ENCODE measurements around the gene SMAD2.
A peak's percentile ranks its signal among the peaks of the same experiment; 100 is the strongest.

Gene SMAD2

GRCh38 chr18:47931718-47932103 lies 1.3 kb upstream of the SMAD2 start:
- DNase-seq: peak; percentile 64 to 70

GRCh38 chr18:47930931-47931717 lies 665 bp upstream of the SMAD2 start:
- peak; percentile 96 to 98 for DNase-seq

GRCh38 chr18:47929681-47930198 lies 719 bp downstream of the SMAD2 start:
- DNase-seq: peak; percentile 64 to 70

DNA sequence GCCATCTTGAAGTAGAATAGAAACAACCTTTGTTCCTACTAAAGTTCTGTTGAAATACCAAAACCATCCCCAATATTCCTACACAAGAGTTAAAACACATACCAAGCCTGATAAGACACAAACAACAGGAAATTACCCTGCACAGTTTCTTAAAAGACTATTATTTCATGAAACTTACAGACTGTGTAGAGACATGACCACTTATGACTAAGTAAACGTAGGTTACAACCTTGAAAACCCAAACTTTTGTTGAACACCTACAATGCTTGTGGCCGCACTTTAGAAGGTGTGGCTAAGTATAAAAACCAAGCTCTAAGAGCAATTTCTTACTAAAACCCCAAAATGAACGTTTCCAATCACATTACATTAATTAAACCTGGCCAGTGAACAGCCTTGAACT lies 2.0 kb downstream of the SMAD2 start:
- DNase-seq: no peak

DNA sequence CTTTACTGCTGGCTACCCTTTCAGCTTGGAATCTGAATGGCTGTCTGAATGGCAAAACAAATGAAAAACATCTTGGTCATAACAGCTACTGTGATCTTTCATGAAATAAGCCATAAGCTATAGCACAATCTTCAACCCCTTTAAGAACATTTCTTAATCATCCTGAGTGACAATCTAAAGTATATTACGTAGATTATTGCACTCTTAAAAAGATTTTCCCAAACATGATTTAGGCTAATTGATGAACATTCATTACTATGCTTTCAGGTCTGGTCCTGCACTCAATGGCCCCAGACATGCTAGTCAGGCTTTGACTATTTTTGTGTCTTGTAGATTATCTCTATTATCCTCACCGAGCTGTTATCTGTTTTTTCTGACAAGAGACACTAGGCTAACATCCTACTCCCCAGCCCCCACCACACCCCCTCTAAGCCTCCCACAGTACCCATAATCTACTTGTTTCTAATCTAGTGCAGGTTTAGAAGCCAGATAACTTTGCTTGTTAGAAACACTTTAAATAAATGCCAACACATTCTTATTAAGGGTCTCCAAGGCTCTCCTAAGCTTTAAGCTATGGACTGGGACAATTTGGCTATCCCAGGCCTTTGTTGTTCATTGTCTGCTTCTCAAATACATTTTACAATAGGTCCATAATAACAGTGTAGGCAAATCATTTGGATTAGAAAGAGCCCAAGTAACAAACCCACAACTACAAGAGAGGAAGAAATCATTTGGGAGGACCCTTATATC lies 4.2 kb downstream of the SMAD2 start:
- no peak for DNase-seq

- no peak for DNase-seq
Observed at GRCh38 chr18:47919916-47920315, 10.5 kb downstream of the SMAD2 start.

DNA sequence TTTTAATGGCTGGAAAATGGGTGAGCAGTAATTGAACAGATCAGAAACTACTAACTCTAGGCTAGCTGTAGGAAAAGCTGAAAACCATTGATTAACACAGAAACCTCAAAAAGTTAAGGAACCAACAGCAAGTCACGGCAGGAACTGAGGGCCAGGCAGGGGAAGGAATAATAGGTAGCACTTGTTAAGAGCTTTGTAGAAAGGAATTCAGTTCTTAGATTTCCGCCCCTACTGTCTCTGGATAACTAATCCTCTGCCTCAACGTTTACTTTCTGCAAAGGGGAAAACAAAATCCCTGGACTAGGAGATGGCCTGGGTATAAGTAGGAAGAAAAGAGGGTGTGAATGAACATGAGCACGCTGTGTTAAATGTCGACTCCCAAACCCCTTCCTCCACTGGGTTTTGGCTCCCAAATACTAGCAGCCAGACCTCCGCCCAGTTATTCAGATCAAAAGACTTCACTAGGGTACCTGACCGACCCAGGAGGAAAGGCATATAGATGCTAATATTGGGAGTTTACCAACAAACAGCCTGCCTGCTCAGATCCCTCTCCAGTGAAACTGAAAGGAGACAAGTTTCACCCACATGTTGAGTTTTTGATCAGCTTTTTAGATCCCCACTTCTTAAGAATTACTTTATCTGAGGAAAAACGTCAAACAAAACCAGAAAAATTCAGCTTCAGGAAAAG lies 12.4 kb downstream of the SMAD2 start:
- no peak for DNase-seq

- DNase-seq: no peak
Observed at GRCh38 chr18:47915930-47916329, 14.5 kb downstream of the SMAD2 start.

DNA sequence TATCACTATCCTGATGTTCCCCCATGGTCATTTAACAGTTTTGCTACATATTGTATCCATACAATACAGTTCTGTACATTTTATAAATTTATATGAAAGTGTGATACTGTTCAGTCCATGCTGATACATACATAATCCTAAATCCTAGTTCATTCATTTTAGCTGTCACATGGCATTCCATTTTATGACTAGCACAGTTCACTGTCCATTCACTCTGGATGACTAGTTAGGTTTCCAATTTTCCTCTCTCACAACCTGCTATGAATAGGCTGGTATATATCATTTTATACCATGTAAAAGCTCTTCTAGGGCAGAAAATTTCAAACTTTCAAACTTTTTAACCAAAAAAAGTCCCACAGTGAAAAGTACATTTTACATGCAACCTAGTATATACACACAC lies 15.2 kb downstream of the SMAD2 start:
- no peak for DNase-seq

DNA sequence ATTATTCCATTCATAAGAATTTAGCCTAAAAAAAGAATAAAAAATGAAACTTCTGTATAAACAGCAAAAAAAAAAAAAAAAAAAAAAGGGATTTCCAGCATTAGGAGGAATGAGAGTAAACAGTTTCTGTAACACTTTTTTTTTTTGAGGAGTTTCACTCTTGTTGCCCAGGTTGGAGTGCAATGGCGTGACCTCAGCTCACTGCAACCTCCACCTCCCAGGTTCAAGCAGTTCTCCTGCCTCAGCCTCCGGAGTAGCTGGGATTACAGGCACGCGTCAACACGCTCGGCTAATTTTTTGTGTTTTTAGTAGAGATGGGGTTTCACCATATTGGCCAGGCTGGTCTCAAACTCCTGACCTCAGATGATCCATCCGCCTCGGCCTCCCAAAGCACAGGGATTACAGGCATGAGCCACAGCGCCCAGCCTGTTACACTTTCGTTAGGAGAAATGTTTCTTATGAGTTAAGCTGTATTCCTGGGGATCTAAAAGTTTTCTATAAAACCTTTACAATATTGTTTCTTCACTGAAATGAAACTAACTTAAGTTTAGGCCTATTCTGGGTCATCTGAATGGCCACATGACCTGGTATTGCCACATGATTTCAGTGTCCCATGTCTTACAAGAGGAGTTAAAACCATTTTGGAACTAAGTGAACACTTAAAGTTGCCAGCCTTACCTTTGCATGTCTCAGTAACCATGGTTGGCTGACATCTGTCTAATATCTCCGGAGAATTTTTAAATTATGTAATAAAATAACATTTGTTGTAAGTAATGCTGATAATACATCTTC lies 17.5 kb downstream of the SMAD2 start:
- peak; percentile 49 to 62 for DNase-seq

GRCh38 chr18:47912343-47912742 lies 18.1 kb downstream of the SMAD2 start:
- DNase-seq: no peak

DNA sequence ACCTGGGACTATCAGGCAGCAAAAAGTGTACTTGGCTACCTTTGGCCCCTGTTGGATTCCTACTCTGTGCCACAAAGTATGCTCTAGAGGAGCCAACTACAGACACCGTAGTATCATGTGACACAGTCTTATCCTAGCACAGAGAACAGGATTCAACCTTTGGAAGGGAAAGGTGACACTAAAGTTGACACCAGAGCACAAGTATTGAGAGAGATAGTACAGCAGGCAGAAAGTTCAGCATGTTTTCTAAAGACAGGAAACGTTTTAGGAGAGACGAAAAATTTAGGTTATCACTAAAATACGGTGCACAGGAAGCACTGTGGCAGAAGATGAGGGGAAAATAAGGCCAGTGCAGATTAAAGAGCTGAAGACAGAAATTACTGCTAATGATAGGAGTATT lies 18.6 kb downstream of the SMAD2 start:
- no peak for DNase-seq

GRCh38 chr18:47909484-47909883 lies 21.0 kb downstream of the SMAD2 start:
- no peak for DNase-seq

- no peak for DNase-seq
Observed at GRCh38 chr18:47908592-47908991, 21.9 kb downstream of the SMAD2 start.

- DNase-seq: no peak
Observed at GRCh38 chr18:47906408-47906807, 24.1 kb downstream of the SMAD2 start.

DNA sequence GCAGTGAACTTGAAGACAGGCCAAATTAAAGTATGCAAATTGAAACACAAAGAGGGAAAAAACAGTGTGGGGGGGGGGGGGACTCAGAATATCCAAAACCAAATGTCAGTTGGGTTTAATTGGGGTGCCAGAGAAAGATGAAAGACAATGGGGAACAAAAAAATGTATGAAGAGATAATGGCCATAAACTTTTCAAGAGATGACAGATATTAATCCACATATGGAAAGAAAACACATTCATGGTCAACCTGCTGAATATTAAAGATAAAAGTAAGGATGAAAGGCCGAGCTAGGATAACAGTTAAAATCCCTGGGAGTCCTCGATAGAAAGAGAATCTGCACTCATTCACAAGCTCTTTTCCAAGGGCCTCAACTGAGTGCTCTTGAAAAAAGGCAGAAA lies 26.6 kb downstream of the SMAD2 start:
- no peak for DNase-seq

DNA sequence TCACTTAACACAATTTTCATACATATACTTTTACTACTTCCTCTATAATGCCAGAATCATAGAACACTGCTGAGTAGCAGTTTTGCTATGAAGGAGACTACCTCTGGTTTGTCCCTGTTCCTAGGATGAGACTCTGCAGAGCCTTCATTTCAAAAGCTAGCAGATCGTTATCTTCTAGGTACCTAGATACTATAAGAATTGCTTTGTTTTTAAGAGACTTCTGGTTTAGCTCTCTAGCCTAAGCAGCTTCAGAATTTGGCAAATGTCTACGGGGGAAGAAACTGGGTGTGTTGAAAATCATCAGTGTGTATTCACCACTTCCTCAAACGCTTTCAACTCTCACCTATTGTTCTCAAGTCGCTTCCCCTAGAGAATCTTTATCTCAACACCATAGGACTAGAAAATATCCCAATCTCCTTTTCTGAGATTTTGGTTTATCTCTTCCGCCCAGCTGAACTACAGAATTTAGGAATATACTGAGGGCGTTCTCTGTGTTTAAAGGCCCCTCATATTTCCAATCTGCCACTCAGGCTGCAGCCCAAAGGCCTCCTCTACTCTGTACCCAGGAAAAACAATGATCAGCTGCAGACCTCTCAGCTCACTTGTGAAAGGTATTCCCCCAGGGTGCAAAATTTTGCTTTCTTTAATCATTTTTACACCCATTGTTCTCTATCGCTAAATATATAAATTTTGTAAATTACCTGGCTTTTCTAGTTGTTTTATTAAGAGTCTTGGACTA lies 28.7 kb downstream of the SMAD2 start:
- DNase-seq: peak; percentile 77 to 79

GRCh38 chr18:47899107-47899840 lies 31.2 kb downstream of the SMAD2 start:
- no peak for DNase-seq

GRCh38 chr18:47898696-47899095 lies 31.8 kb downstream of the SMAD2 start:
- DNase-seq: no peak

DNA sequence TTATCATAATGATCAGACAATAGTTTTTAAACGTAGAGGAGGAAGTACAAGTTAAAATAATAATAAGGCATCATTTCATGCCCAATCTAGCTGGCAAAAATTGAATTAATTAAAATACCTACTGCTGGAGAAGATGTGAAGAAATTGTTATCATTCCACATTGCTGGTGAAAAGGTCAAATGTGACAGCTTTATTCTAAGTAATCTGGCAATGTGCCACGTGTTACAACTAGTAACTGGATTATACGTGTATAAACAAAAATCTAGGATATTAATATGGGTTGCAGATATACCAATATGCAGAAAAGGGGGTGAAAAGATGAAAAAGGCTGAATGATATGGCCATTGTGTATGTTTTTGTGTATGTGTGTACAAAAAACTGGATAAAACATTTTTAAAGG lies 32.4 kb downstream of the SMAD2 start:
- no peak for DNase-seq
